Fibroblast of mammary gland (primary cell): ENCODE data around the gene CDH13.

Source experiments
- DNase-seq: peaks from one replicate; pipeline ENCODE4 v3.0.0-alpha.2; 2010; ENCODE audit warnings: low read depth
- H3K4me3 ChIP-seq: 2 replicates; pipeline ENCODE4 v1.5.1; 2011; ENCODE audit warnings: low read depth, mild to moderate bottlenecking, low read length, moderate library complexity; ENCODE audit not compliant: control insufficient read depth
- TF ChIP-seq, protein P1 (sequence below): conservative IDR thresholded peaks from 2 replicates; pipeline ENCODE4 v1.5.1; 2011; ENCODE audit warnings: low read depth, low read length, inconsistent platforms; ENCODE audit not compliant: control insufficient read depth, insufficient read depth

CDH13 gene

GRCh38 chr16:82992786-82993185 lies 366.0 kb downstream of the CDH13 start:
- DNase-seq: no peak

DNA sequence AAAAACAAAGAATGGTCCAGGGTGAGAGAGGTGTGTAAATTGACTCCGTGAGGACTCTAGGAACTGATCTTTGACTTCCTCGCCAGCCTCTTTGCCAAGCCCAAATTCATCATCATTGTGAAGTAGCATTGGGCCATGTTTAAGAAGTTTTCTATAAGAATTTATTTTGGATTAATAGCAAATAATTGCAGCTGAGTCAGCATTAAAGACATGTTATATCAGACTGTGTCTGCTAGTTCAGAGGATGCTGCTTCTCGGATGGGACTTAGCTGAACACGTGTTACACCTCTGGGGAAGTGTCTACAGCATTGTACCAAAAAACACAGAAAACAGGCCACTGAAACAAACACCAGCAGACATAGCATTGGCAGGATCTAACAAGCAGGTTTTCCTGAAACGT lies 366.6 kb downstream of the CDH13 start:
- TF ChIP-seq, protein P1, sequence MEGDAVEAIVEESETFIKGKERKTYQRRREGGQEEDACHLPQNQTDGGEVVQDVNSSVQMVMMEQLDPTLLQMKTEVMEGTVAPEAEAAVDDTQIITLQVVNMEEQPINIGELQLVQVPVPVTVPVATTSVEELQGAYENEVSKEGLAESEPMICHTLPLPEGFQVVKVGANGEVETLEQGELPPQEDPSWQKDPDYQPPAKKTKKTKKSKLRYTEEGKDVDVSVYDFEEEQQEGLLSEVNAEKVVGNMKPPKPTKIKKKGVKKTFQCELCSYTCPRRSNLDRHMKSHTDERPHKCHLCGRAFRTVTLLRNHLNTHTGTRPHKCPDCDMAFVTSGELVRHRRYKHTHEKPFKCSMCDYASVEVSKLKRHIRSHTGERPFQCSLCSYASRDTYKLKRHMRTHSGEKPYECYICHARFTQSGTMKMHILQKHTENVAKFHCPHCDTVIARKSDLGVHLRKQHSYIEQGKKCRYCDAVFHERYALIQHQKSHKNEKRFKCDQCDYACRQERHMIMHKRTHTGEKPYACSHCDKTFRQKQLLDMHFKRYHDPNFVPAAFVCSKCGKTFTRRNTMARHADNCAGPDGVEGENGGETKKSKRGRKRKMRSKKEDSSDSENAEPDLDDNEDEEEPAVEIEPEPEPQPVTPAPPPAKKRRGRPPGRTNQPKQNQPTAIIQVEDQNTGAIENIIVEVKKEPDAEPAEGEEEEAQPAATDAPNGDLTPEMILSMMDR: no peak
- no peak for DNase-seq
- H3K4me3 ChIP-seq: no peak overlapping the region

More at GRCh38 chr16:82992786-82993185, 366.0 kb downstream of the CDH13 start:
- no peak overlapping the region for H3K4me3 ChIP-seq
- TF ChIP-seq, protein P1: no peak

- H3K4me3 ChIP-seq: no peak overlapping the region
- TF ChIP-seq, protein P1: no peak
- DNase-seq: no peak
These were observed 367.2 kb downstream of the CDH13 start for GRCh38 chr16:82993926-82994325.

GRCh38 chr16:82995286-82995923 lies 368.6 kb downstream of the CDH13 start:
- no peak for DNase-seq
- no peak overlapping the region for H3K4me3 ChIP-seq
- TF ChIP-seq, protein P1: no peak

DNA sequence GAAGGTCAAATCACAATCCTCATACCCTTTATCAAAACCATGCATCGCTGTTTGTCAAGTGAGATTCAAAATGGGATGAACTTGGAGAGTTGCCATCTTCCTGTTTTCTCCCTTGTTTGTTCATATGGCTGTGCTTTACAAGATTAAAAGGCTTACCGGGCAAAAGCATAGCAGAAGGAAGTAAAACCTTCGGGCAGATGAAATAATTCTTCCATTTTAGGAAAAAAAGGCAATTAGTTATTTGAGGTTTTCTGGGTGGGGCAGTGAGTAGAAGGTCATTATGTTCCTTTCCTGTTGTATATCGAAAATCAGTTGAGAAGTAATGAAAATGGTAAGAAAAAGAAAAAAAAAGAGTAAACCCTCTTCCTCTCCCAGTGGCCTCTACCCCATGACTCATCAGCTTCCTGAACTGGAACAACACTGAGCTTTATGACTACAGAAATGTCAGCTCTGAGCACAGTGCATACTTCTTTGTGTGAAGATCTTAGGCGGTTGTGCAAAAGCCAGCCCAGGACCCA lies 369.2 kb downstream of the CDH13 start:
- TF ChIP-seq, protein P1: no peak
- no peak overlapping the region for H3K4me3 ChIP-seq
- DNase-seq: peak; percentile 63

GRCh38 chr16:82996814-82997213 lies 370.0 kb downstream of the CDH13 start:
- no peak overlapping the region for H3K4me3 ChIP-seq
- TF ChIP-seq, protein P1: no peak
- no peak for DNase-seq

DNA sequence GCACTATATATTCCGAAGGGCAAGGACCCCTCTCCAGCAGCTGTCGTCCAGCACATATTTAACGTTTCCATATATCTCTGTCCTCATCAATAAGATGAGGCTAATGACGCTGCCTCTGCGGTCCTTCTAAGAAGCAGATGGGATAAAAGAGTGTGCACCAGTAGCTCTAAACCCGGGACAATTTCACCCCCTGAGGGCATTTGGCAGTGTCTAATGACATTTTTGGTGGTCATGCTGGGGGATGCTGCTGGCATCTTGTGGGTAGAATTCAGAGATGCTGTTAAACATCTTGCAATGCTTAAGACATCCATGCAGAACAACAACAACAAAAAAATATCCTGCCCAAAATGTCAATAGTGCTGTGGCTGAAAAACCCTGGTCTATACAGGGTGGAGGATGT lies 372.9 kb downstream of the CDH13 start:
- no peak for DNase-seq
- no peak overlapping the region for H3K4me3 ChIP-seq
- TF ChIP-seq, protein P1: no peak
